Hepatocyte (in vitro differentiated cells): ENCODE results near the gene IRF8. TPM values are rescaled to one million over a fixed set of nuclear protein-coding genes. Genes with fewer than 3 reads are reported as not detected.
A peak's percentile ranks its signal among the peaks of the same experiment; 100 is the strongest.

ENCODE experiments used
- DNase-seq: peaks from one replicate; pipeline ENCODE4 v3.0.0-alpha.2; 2016; ENCODE audit warnings: low spot score
- H2AFZ ChIP-seq: fragments of 200-600 bp; sonication (generic); 2 replicates; pipeline ENCODE4 v1.6.0; 2016; ENCODE audit warnings: antibody characterized with exemption, mild to moderate bottlenecking
- H3K27ac ChIP-seq: fragments of 200-600 bp; sonication (generic); 2 replicates; pipeline ENCODE4 v1.5.1; 2016; ENCODE audit warnings: mild to moderate bottlenecking
- H3K27me3 ChIP-seq: fragments of 200-600 bp; sonication (generic); 2 replicates; pipeline ENCODE4 v1.6.1; 2016
- H3K36me3 ChIP-seq: fragments of 200-600 bp; sonication (generic); replicated peaks from 2 replicates; pipeline ENCODE4 v1.5.1; 2016; ENCODE audit warnings: low read depth; ENCODE audit not compliant: insufficient read depth
- H3K4me1 ChIP-seq: fragments of 200-600 bp; sonication (generic); 2 replicates; pipeline ENCODE4 v1.5.1; 2016; ENCODE audit warnings: mild to moderate bottlenecking, moderate library complexity; ENCODE audit not compliant: insufficient read depth
- H3K4me2 ChIP-seq: fragments of 200-600 bp; sonication (generic); 2 replicates; pipeline ENCODE4 v1.6.0; 2016
- H3K4me3 ChIP-seq: fragments of 200-600 bp; sonication (generic); 2 replicates; pipeline ENCODE4 v1.5.1; 2016; ENCODE audit warnings: mild to moderate bottlenecking
- H3K79me2 ChIP-seq: fragments of 200-600 bp; sonication (generic); 2 replicates; pipeline ENCODE4 v1.6.0; 2017; ENCODE audit warnings: mild to moderate bottlenecking
- H3K9me2 ChIP-seq: fragments of 200-600 bp; sonication (generic); replicated peaks from 2 replicates; pipeline ENCODE4 v1.6.0; 2017; ENCODE audit warnings: mild to moderate bottlenecking; ENCODE audit not compliant: insufficient read depth
- H3K9me3 ChIP-seq: fragments of 200-600 bp; sonication (generic); 2 replicates; pipeline ENCODE4 v1.5.1; 2016; ENCODE audit warnings: low read depth, mild to moderate bottlenecking
- H4K20me1 ChIP-seq: fragments of 200-600 bp; sonication (generic); 2 replicates; pipeline ENCODE4 v1.6.0; 2016; ENCODE audit warnings: mild to moderate bottlenecking; ENCODE audit not compliant: insufficient read depth, poor library complexity, severe bottlenecking
- CTCF ChIP-seq: fragments of 200-600 bp; sonication (generic); IDR thresholded peaks from 2 replicates; pipeline ENCODE4 v1.5.1; 2016; ENCODE audit warnings: antibody characterized with exemption, mild to moderate bottlenecking; ENCODE audit not compliant: poor library complexity
- EZH2 ChIP-seq: fragments of 200-600 bp; sonication (generic); IDR thresholded peaks from 2 replicates; pipeline ENCODE4 v1.6.1; 2016; ENCODE audit warnings: antibody characterized with exemption, mild to moderate bottlenecking, borderline replicate concordance
- EZH2phosphoT487 ChIP-seq: fragments of 200-600 bp; sonication (generic); IDR thresholded peaks from one replicate; pipeline ENCODE4 v1.6.1; 2018; ENCODE audit warnings: antibody characterized with exemption, mild to moderate bottlenecking, low read depth, moderate library complexity; ENCODE audit not compliant: unreplicated experiment, severe bottlenecking
- WGBS: methylation state at CpG from one replicate; pipeline ENCODE4 v1.1.6; 2016; ENCODE audit warnings: low lambda C conversion rate; ENCODE audit errors: missing lambda C conversion rate; 5-methylcytosine and 5-hydroxymethylcytosine counted together
- polyA plus RNA-seq: library from polyadenylated mRNA; unstranded; fragments of >200 nt; fragmentation: Nextera tagmentation; extraction: Ambion mirVana; gene quantifications from 2 replicates; pipeline ENCODE4 v1.2.1, GENCODE V29; 2016
- total RNA-seq: library from RNA; depleted of rRNA; stranded (reverse); fragments of >200 nt; gene quantifications from 2 replicates; pipeline ENCODE4 v1.2.3, GENCODE V29; 2014

Gene IRF8
- total RNA-seq (7.2 and 8.4 TPM in 2 replicates), polyA plus RNA-seq (4.7 and 6.9 TPM in 2 replicates)

- DNase-seq = peak; percentile 86
- peak within 1 kb of the TSS; percentile 97 for H2AFZ ChIP-seq
- TF ChIP-seq CTCF (no peak), EZH2 (no peak), EZH2phosphoT487 (no peak)
- WGBS = 3% methylated on average over 98 of the region's 102 CpGs
- H3K9me3 ChIP-seq = no peaks in the 10 kb centered on the region
- peaks cover 24% of the 10 kb centered on the region for H3K27me3 ChIP-seq
- peaks cover 21% of the 10 kb centered on the region for H3K79me2 ChIP-seq
- no peaks in the 10 kb centered on the region for H3K9me2 ChIP-seq
- H3K36me3 ChIP-seq = no peaks in the 10 kb centered on the region
- H3K27ac ChIP-seq = no peak within 1 kb of the TSS
- H4K20me1 ChIP-seq = no peaks in the 10 kb centered on the region
- peak within 1 kb of the TSS; percentile 98 for H3K4me2 ChIP-seq
- peak within 1 kb of the TSS; percentile 80 for H3K4me3 ChIP-seq
- peaks cover 5% of the 10 kb centered on the region for H3K4me1 ChIP-seq
These were observed at the start of gene IRF8 for GRCh38 chr16:85898521-85899442. TSS of gene IRF8 (plus strand) at chr16:85899162. CDS start at chr16:85903016, 3,854 bp downstream.

DNA sequence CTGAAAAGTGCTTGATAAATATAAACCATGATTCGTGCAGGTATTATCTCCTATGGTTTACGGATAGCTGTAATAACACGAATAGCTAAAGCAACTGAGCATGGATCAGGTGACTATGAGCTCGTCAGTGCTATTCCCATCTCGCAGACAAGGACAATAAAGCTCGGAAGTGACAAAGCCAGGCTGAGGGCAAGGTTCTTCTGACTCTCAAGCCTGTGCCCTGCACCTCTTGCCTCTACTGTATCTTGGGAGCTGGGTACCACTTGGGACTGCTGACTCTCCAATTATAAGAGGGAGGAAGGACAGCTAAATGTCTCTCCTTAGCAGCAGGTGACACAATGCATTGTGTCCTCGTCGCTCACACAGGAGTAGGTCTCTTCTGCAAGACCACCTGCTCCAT is 49.6 kb upstream of the IRF8 start:
- TF ChIP-seq CTCF (no peak), EZH2phosphoT487 (no peak), EZH2 (no peak)

GRCh38 chr16:85850344-85850880 is 48.5 kb upstream of the IRF8 start:
- Histone ChIP-seq H2AFZ (no peak overlapping the region), H3K4me3 (no peak overlapping the region), H3K79me2 (no peaks in the 10 kb centered on the region), H3K27ac (no peak overlapping the region), H3K4me2 (no peak overlapping the region), H3K9me2 (no peaks in the 10 kb centered on the region), H3K4me1 (peaks cover 7% of the 10 kb centered on the region), H3K9me3 (no peaks in the 10 kb centered on the region), H3K27me3 (no peaks in the 10 kb centered on the region), H4K20me1 (no peaks in the 10 kb centered on the region), H3K36me3 (no peaks in the 10 kb centered on the region)
- TF ChIP-seq EZH2phosphoT487 = no peak
- no peak for TF ChIP-seq CTCF
- no peak for TF ChIP-seq EZH2
- WGBS = 57% methylated on average over 5 of the region's 5 CpGs
- no peak for DNase-seq

More for the DNA sequence above, 49.6 kb upstream of the IRF8 start:
- DNase-seq = no peak
- H4K20me1 ChIP-seq = no peaks in the 10 kb centered on the region
- H3K36me3 ChIP-seq = no peaks in the 10 kb centered on the region
- no peaks in the 10 kb centered on the region for H3K27me3 ChIP-seq
- H2AFZ ChIP-seq = no peak overlapping the region
- no peak overlapping the region for H3K4me3 ChIP-seq
- no peaks in the 10 kb centered on the region for H3K9me2 ChIP-seq
- 90% methylated on average over 8 of the region's 8 CpGs for WGBS
- H3K27ac ChIP-seq = no peak overlapping the region
- H3K4me1 ChIP-seq = peaks cover 7% of the 10 kb centered on the region
- H3K79me2 ChIP-seq = no peaks in the 10 kb centered on the region
- H3K4me2 ChIP-seq = no peak overlapping the region
- H3K9me3 ChIP-seq = no peaks in the 10 kb centered on the region
